ENCODE data around the gene ZCCHC2. TPM values are rescaled to one million over a fixed set of nuclear protein-coding genes. Genes with fewer than 3 reads are reported as not detected.

Gene ZCCHC2
- 2.7 and 8.3 TPM in 2 replicates for total RNA-seq (2014; rRNA removed; shearing (Covaris generic))

- peak; percentile 82 for DNase-seq (ENCODE audit: low spot score)
Observed at GRCh38 chr18:62522504-62523254, at the start of gene ZCCHC2. ZCCHC2 (plus strand) TSS chr18:62523025; CDS start chr18:62523425, 400 bp downstream.

GRCh38 chr18:62479574-62479973, 43.3 kb upstream of the ZCCHC2 start:
- DNase-seq (ENCODE audit: low spot score) = no peak

GRCh38 chr18:62480927-62481326, 41.9 kb upstream of the ZCCHC2 start:
- no peak for DNase-seq (ENCODE audit: low spot score)

DNA sequence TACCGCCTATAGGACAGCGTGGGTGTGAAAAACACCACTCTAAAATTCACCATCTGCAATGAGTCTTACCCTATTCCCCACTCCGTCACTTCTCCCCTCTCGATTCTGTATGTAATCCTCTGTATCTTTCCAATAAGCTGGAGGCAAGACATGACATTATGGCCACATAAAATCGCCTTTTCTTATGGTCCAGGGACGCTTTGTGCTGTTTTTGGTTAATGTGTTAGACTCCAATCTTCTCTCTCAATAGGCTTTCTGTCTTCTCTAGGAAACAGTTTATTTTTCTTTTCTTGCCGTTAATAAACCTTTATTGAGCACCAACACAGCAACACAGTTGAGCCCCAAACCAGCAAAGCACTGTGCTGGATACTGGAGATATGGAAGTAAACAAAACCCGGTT, 37.9 kb upstream of the ZCCHC2 start:
- DNase-seq (ENCODE audit: low spot score) = no peak

- peak; percentile 74 for DNase-seq (ENCODE audit: low spot score)
Observed at GRCh38 chr18:62485684-62486083, 37.1 kb upstream of the ZCCHC2 start.

DNA sequence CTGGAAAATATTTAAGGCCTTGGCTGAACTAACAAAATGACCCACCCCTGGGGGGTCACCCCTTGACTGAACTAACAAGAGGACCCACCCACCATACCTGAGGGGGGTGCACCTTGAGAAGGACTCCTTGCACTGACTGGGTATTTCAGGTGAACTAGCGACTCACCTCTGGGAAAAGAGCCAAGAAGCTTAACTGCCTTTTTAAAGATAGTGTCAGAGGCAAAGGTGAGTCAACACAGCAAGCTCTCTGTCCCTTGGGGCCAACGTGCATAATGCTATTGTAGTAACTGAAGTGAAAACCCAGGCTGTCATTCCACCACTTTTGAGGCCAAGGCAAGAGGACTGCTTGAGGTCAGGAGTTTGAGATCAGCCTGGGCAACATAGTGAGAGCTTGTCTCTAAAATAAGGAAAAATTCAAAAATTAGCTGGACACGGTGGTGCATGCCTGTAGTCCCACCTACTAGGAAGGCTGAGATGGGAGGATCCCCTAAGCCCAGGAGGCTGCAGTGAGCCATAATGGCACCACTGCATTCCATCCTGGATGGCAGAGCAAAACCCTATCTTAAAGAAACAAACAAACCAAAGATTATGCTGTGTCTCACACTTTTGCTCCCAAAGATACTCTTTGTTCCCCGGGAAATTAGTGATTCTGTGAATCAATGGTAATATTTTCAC, 36.4 kb upstream of the ZCCHC2 start:
- DNase-seq (ENCODE audit: low spot score) = peak; percentile 57

- DNase-seq (ENCODE audit: low spot score) = no peak
Observed at GRCh38 chr18:62487161-62487560, 35.7 kb upstream of the ZCCHC2 start.

- no peak for DNase-seq (ENCODE audit: low spot score)
Observed at GRCh38 chr18:62490967-62491695, 31.7 kb upstream of the ZCCHC2 start.

DNA sequence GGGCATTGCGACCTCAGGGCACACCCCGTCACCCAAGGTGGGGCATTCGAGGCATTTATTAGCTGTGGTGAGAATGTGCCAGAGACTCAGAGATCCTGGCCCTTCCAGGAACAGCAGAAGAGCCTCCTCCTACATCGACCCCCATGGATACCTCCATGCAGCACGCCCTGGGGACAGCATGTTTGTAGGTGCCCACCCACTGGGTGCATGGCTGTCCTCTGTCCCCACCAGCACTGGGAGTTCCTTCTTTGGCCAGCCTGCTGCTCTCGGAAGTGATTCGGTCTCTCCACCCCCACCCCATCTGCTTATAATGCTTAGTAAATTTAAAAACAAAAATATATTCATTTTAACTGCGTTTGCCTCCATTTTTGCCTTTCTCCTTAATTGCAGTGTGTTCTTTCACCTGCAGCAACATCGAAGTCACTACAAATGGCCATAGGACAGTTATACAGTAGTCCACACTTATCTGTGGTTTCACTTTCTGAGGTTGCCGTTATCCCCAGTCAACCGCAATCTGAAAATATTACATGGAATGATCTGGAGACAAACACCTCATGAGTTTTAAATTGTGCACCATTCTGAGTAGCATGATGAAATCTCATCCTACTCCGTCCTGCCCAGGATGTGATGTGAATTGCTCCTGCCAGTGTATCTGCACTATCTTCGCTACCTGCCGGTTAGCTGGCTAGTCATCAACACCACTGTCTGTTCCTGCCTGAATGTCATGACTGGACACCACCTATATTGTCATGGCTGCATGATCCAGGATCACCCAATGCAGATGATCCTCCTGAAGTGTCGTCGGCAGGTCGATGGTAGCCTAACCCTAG, 29.6 kb upstream of the ZCCHC2 start:
- no peak for DNase-seq (ENCODE audit: low spot score)

DNA sequence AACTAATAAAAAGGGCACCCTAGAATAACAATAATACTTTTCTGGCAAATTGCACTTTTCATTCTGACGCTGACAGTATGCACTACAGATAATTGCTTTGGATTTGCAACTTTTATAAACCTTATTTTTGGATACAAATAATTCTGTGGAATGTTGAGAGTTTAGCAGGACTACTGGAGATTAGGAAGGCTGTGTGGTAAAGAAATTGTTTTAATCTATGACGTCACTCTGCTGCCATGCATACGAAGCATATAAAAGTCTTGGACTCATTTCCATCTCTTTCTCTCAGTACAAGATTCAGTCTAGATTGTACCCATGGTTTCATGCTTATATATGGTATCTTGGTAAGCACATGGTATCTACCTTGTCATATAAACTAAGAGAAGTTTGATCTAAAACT, 28.1 kb upstream of the ZCCHC2 start:
- no peak for DNase-seq (ENCODE audit: low spot score)

DNA sequence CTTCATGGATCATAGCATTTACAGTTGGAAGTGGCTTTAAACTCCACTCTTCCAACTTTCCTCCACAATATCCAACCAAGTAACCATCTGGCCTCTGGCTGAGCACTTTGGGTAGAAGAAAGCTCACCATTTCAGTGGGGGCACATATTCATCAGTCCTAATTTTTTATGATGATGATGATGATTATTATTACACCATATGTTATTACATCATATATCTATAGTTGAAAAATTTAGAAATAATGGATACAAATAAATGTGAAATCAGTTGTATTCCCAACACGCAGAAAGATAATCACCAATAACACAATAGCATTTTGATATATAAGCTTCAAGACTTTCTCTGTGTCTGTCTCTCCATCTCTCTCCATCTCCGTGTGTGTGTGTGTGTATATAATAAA, 26.6 kb upstream of the ZCCHC2 start:
- no peak for DNase-seq (ENCODE audit: low spot score)

- no peak for DNase-seq (ENCODE audit: low spot score)
Observed at GRCh38 chr18:62497190-62497772, 25.5 kb upstream of the ZCCHC2 start.

DNA sequence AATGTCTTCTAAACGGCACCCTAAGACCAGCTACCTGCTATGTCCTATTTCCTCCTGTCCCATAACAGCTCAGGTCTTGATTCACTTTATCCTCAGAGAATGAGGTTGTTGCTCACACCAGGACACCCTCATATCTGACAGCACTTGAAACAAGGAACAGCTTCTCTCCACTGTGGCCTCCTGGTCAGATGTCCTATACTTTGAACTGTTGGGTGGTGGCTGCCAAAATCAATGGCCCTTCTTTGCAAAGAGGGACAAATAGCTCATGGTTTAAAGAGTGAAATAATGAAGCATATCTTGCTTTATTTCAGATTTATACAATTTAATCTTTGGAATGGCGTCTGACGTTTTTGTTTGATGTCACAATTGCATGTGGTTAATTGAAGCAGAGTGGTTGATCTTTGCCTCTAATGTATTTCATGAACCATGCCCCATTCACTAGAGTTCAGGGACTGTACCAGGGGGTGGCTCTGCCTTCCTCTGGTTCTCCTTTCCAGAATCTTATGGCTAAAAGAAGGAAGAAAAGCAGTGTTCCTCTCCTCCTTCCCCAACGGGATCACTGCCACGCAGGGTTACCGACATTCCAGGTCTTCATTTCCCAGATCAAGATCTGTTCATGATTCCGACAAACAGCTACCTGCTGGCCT, 24.1 kb upstream of the ZCCHC2 start:
- DNase-seq (ENCODE audit: low spot score) = no peak

GRCh38 chr18:62499263-62499650, 23.6 kb upstream of the ZCCHC2 start:
- no peak for DNase-seq (ENCODE audit: low spot score)

DNA sequence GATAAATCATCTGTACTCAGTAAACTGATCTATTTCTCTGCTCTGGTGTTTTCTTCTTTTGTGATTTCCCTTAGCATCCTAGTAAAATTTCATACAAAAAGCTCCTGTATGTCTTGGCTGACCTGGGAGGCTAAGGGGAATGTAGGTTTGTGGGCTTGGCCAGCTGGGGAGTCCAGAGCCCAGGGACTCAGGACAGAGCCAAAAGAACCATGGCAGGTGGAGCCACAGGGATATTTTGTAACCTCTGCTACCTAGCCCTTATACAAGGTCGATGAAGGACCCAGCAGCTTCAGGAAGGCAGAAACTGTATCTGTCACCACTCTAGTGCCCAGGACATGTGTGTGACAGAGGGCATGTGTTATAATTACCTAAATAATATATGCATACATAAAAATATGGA, 22.7 kb upstream of the ZCCHC2 start:
- DNase-seq (ENCODE audit: low spot score) = no peak

- DNase-seq (ENCODE audit: low spot score) = no peak
Observed at GRCh38 chr18:62500966-62501591, 21.7 kb upstream of the ZCCHC2 start.

GRCh38 chr18:62505669-62506494, 16.9 kb upstream of the ZCCHC2 start:
- DNase-seq (ENCODE audit: low spot score) = no peak

DNA sequence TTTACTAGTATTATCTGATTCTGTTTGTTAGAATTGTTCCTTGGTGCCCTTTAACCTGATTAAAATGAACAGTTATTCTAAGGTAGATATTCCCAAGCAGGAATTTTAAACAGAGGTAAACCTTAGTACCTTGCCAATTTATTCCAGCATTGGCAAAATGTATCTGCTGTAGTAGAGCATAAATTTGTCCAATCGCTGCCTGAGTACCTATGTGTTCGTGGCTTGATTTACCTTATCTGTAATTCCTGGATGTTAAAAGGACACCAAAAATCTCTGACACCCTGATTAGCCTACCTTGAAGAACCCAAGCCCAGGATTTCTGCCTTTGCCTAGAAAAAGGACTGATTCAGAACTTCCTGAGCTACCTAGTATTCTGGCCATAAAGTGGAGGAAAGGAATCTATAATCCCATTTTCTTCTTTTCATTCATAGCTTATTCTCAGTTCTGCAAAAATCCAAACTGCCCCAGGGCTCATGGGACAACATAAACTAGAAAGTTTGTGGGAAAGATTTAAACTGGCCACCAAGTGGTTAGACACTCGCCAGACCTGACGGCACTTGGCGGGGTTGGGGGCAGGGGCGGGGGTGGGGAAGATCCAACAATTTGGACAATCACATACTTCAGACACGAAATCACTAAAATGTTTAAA, 16.2 kb upstream of the ZCCHC2 start:
- DNase-seq (ENCODE audit: low spot score) = no peak

- no peak for DNase-seq (ENCODE audit: low spot score)
Observed at GRCh38 chr18:62509779-62510178, 13.0 kb upstream of the ZCCHC2 start.
